K562 (cell line): ENCODE data around the gene UBXN1. TPM values are rescaled to one million over a fixed set of nuclear protein-coding genes. Genes with fewer than 3 reads are reported as not detected.

Experiments used
- ARID3B ChIP-seq: fragments of 250-450 bp; sonication (Bioruptor Pico); IDR thresholded peaks from 2 replicates; pipeline ENCODE4 v1.4.0; 2020; ENCODE audit warnings: borderline replicate concordance
- BRD4 ChIP-seq: fragments of 200-600 bp; sonication (generic); IDR thresholded peaks from 2 replicates; pipeline ENCODE4 v1.6.1; 2017; ENCODE audit warnings: inconsistent platforms
- E2F1 ChIP-seq: sonication (generic); formaldehyde crosslinking; IDR thresholded peaks from 2 replicates; pipeline ENCODE4 v1.8.1; 2023; ENCODE audit warnings: mild to moderate bottlenecking, missing genetic modification reagents, moderate library complexity
- ELF2 ChIP-seq: fragments of 250-450 bp; sonication (Bioruptor Pico); IDR thresholded peaks from 2 replicates; pipeline ENCODE4 v1.5.0; 2021; ENCODE audit warnings: mild to moderate bottlenecking
- GTF2A2 ChIP-seq: IDR thresholded peaks from 2 replicates; pipeline ENCODE4 v1.6.1; 2016; ENCODE audit warnings: mild to moderate bottlenecking, missing genetic modification characterization, missing compliant biosample characterization
- LCOR ChIP-seq: sonication (generic); formaldehyde crosslinking; IDR thresholded peaks from 2 replicates; pipeline ENCODE4 v1.8.0; 2022; ENCODE audit warnings: mild to moderate bottlenecking, missing genetic modification reagents
- MXD1 ChIP-seq: fragments of 250-450 bp; sonication (Bioruptor Pico); IDR thresholded peaks from 2 replicates; pipeline ENCODE4 v1.8.0; 2021; ENCODE audit warnings: borderline replicate concordance, mild to moderate bottlenecking, moderate library complexity; ENCODE audit not compliant: poor library complexity, severe bottlenecking
- NCOA4 ChIP-seq: fragments of 450-650 bp; IDR thresholded peaks from 2 replicates; pipeline ENCODE4 v1.6.1; 2018; ENCODE audit warnings: mild to moderate bottlenecking; ENCODE audit not compliant: partially characterized antibody
- PHB2 ChIP-seq: fragments of 450-650 bp; IDR thresholded peaks from 2 replicates; pipeline ENCODE4 v1.6.1; 2017; ENCODE audit warnings: low read depth
- PHF20 ChIP-seq: fragments of 450-650 bp; IDR thresholded peaks from 2 replicates; pipeline ENCODE4 v1.6.1; 2018; ENCODE audit not compliant: partially characterized antibody
- RAD21 ChIP-seq, 2 experiments: fragments of 250-450 bp in 1 of 2; fragments of 450-650 bp in 1 of 2; sonication (Bioruptor Pico) in 1 of 2; formaldehyde crosslinking in 1 of 2; IDR thresholded peaks in 1 of 2; conservative IDR thresholded peaks in 1 of 2; 2 replicates each; pipeline versions ENCODE4 v1.4.0 to v1.8.0; 2020 to 2022; ENCODE audit warnings: mild to moderate bottlenecking in 2 of 2, moderate library complexity in 1 of 2
- RFX5 ChIP-seq: IDR thresholded peaks from 2 replicates; pipeline ENCODE4 v1.6.1; 2011; ENCODE audit warnings: low read depth, mild to moderate bottlenecking, improper control_type of control experiment, low read length
- SIN3A ChIP-seq, 2 experiments: fragments of 150-350 bp in 1 of 2; IDR thresholded peaks; 2 replicates each; pipeline ENCODE4 v1.6.1; 2011 to 2016; ENCODE audit warnings: borderline replicate concordance in 2 of 2, low read depth in 2 of 2, low read length in 2 of 2, mild to moderate bottlenecking in 2 of 2, moderate library complexity in 2 of 2; ENCODE audit not compliant: control insufficient read depth in 1 of 2
- XRCC3 ChIP-seq: fragments of 450-650 bp; IDR thresholded peaks from 2 replicates; pipeline ENCODE4 v1.6.1; 2017; ENCODE audit warnings: mild to moderate bottlenecking, moderate library complexity
- ZNF41 ChIP-seq: fragments of 250-450 bp; sonication (Bioruptor Pico); conservative IDR thresholded peaks from 2 replicates; pipeline ENCODE4 v1.4.0; 2020; ENCODE audit warnings: mild to moderate bottlenecking
- polyA plus RNA-seq, 8 experiments: library from polyadenylated mRNA; depleted of rRNA in 4 of 8; stranded (reverse) in 5 of 8; unstranded in 3 of 8; fragments of >200 nt; fragmentation: Nextera tagmentation in 2 of 8; fragmentation: Illumina TruSeq in 1 of 8; extraction: Ambion mirVana in 2 of 8; extraction: Trizol in 1 of 8; gene quantifications; 2 replicates each; pipeline versions ENCODE4 v1.2.1 to v1.2.3, GENCODE V29; 2011 to 2014; ENCODE audit warnings: inconsistent platforms in 1 of 8, missing spikeins in 1 of 8
- total RNA-seq, 7 experiments: library from RNA; depleted of rRNA in 6 of 7; stranded (reverse); fragments of >200 nt in 6 of 7; fragmentation: Illumina TruSeq in 2 of 7; extraction: Trizol in 2 of 7; gene quantifications; 2 replicates each; pipeline versions ENCODE4 v1.2.1 to v1.2.3, GENCODE V29; 2011 to 2021; ENCODE audit warnings: low replicate concordance in 1 of 7
- TF ChIP-seq, protein P1 (sequence below), 2 experiments: fragments of 450-650 bp; conservative IDR thresholded peaks; 2 replicates each; pipeline ENCODE4 v1.6.1; 2017; ENCODE audit warnings: mild to moderate bottlenecking in 2 of 2, moderate library complexity in 2 of 2
- TF ChIP-seq, protein P2 (sequence below): fragments of 250-450 bp; sonication (Bioruptor Pico); IDR thresholded peaks from 2 replicates; pipeline ENCODE4 v1.5.0; 2021; ENCODE audit warnings: mild to moderate bottlenecking, moderate library complexity

The UBXN1 gene
- total and polyA plus RNA-seq, 9 of the 15 experiments (the other 6 are each of a cell fraction or from before 2014, with no cell fraction given) = 4.8 to 263 (median 99.7) TPM

- TF ChIP-seq, protein P1, sequence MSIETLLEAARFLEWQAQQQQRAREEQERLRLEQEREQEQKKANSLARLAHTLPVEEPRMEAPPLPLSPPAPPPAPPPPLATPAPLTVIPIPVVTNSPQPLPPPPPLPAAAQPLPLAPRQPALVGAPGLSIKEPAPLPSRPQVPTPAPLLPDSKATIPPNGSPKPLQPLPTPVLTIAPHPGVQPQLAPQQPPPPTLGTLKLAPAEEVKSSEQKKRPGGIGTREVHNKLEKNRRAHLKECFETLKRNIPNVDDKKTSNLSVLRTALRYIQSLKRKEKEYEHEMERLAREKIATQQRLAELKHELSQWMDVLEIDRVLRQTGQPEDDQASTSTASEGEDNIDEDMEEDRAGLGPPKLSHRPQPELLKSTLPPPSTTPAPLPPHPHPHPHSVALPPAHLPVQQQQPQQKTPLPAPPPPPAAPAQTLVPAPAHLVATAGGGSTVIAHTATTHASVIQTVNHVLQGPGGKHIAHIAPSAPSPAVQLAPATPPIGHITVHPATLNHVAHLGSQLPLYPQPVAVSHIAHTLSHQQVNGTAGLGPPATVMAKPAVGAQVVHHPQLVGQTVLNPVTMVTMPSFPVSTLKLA (conservative IDR thresholded peaks at IDR 0.05) = peak; percentile 59 to 71
- TF ChIP-seq SIN3A (IDR thresholded peaks at IDR 0.05; ENCODE audit: borderline replicate concordance in 2 of 2, control insufficient read depth in 1 of 2, low read depth in 2 of 2, low read length in 2 of 2) = peak; percentile 52 to 85; a peak in 2 of 4 replicates
- no peak for TF ChIP-seq BRD4
- TF ChIP-seq PHB2 = no peak
- TF ChIP-seq, protein P2, sequence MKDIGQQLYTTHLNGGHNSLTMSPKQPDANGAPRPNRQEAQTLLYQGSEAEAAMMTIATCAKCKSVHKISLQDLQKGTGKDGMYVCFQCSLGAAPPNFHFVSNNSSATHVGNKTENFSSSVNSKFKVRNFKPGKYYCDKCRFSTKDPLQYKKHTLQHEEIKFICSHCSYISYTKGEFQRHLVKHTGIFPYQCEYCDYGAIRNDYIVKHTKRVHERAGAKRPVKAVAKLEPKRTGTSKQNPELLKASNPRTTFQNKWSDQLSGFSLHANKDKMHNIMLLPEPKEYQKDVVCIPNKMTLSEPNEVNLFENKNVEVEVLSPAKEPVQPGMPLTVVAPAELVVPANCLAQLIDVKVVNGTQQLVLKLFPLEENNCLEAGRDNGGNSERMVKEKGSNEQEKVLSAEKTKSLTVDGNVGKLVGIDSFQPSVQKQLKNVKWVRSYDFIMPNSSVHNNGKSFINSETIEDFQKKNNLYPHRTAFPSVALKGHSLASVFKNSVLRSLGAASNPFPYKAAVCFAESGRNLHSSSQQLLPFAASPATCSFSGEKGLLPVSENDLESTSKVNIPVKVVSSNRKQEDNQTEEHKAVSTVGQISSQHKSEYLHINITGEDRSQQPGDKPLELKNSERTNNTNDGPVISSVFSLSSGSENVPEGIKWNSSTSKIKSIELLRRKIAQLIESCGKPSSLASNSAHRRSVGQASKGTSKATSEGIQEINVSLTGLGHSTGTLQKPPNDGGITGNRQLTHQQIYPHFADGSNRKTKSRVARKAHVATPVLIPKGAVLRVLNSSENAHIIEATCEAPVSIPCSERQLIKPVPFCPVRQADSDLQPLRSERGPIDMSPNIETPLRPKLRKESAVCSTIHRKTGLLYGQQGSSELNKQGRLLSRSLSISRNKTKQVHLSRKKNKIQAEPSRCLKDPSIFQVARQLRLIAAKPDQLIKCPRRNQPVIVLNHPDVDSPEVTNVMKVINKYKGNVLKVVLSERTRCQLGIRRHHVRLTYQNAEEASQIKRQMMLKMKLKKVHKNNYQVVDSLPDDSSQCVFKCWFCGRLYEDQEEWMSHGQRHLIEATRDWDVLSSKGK (CRISPR knock-in tag) = no peak
- TF ChIP-seq ELF2 (CRISPR knock-in tag) = peak; percentile 83
- TF ChIP-seq RFX5 = no peak
- no peak for TF ChIP-seq RAD21 (CRISPR knock-in tag; conservative IDR thresholded peaks at IDR 0.05 in 1 of 2, IDR thresholded peaks at IDR 0.05 in 1 of 2)
- TF ChIP-seq ZNF41 = no peak
- TF ChIP-seq NCOA4 = no peak
- TF ChIP-seq ARID3B (CRISPR knock-in tag) = peak; percentile 19; the same call in 1 of the 2 replicates
- peak; percentile 78; the same call in 1 of the 2 replicates for TF ChIP-seq GTF2A2 (tag)
- TF ChIP-seq E2F1 (CRISPR knock-in tag) = no peak; the same call in 1 of the 2 replicates
- no peak for TF ChIP-seq MXD1 (CRISPR knock-in tag)
- TF ChIP-seq LCOR (CRISPR knock-in tag) = peak; percentile 65; the same call in 1 of the 2 replicates
- peak; percentile 8 for TF ChIP-seq PHF20
- TF ChIP-seq XRCC3 = no peak
Observed at GRCh38 chr11:62671608-62672389, 7.1 kb downstream of the UBXN1 start, which contains the start of the genes LBHD1 and UQCC3 (continued).
